Measurements from ENCODE around the gene U2SURP.
"Not testable (repeated sequence)": the region's sequence is repeated elsewhere in the genome, so short reads cannot be mapped to it uniquely, and the experiment has no call there.

The U2SURP gene

DNA sequence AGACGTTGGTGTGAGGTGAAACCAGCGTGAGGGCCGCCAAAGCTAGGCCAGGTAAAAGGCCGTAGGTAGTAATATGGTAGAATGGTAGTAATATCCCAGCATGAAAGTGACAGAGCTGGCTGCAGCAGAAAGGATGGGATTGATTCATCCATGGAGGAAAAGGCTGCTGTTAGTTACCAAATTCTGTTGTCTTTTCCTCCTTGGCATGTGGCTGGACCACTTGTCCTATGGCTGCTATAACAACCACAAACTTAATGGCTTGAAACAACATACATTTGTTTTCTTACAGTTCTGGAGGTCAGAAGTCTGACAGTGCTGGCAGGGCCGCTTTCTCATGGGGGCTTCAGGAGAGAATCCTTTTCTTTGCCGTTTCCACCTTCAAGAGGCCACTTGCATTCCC, 70.4 kb downstream of the U2SURP start:
- no peak for DNase-seq (ENCODE audit: low read depth)

DNA sequence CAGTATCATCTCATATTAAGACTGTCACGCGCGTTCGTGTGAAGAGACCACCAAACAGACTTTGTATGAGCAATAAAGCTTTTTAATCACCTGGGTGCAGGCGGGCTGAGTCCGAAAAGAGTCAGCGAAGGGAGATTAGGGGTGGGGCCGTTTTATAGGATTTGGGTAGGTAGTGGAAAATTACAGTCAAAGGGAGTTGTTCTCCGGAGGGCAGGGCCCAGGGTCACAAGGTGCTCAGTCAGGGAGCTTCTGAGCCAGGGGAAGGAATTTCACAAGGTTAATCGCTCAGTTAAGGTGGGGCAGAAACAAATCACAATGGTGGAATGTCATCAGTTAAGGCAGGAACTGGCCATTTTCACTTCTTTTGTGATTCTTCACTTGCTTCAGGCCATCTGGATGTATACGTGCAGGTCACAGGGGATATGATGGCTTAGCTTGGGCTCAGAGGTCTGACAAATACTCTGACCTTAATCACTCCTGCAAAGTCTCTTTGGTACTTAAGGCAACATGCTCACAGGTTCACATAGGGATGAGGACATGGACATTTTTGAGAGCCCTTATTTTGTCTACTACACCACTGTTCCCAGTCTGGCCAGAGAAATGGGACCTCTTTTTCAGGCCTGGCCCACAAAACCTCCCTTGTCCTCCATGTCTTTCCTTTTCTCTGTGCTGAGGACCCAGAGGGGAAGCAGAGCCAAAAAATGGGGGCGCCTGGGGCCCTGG, 71.1 kb downstream of the U2SURP start:
- DNase-seq (ENCODE audit: low read depth) = not testable (repeated sequence)

DNA sequence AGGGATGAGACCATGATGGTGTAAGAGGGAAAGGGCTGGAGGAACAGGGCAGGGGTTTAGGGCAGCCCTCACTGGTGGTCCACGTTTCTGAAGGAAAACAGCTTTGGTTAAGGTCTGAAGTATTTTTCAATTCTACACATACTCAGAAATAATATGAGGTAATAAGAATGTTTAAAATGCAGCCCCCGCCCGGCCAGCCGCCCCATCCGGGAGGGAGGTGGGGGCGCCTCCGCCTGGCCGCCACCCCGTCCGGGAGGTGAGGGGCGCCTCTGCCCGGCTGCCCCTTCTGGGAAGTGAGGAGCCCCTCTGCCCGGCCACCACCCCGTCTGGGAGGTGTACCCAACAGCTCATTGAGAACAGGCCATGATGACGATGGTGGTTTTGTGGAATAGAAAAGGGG, 72.2 kb downstream of the U2SURP start:
- DNase-seq (ENCODE audit: low read depth) = not testable (repeated sequence)

DNA sequence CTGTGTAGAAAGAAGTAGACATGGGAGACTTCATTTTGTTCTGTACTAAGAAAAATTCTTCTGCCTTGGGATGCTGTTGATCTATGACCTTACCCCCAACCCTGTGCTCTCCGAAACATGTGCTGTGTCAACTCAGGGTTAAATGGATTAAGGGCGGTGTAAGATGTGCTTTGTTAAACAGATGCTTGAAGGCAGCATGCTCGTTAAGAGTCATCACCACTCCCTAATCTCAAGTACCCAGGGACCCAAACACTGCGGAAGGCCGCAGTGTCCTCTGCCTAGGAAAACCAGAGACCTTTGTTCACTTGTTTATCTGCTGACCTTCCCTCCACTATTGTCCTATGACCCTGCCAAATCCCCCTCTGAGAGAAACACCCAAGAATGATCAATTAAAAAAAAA, 72.6 kb downstream of the U2SURP start:
- DNase-seq (ENCODE audit: low read depth) = not testable (repeated sequence)

DNA sequence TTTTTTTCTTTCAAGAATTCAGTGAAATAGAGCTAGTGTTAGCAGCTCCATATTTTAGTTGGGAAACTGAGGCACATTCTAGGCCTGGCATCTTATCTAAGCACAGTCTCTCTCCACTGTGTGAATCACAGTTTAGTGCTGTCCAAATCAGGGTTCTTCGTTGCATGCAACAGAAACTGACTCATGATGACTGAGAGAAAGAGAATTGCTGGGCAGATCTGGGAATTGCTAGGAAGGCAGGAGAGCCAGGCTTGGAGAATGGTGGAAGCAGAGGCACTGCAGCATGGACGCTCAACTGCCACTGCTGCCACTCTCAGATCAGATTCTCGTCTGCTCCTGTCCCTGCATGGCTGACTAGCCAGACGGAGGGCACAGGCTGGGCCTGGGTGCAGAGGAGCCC, 77.5 kb downstream of the U2SURP start:
- peak; percentile 15 for DNase-seq (ENCODE audit: low read depth)

DNA sequence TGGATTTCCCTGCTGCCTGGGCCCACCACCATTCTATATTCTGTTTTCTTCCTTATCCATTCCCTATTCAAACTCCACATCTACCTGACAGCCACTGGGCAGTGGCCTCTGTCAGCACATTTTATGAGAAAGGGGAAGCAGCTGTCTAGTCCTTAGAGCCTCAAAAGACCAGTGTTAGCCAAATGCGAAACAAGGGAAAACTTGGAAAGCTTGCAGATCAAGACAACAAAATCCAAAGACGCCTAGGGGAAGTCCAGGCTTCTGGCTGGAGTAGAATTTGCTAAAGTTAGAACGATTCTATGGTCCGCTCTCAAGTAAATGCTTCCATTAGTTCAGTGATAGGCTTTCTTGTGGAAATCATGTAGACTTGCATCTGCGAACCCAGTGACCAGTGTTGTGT, 78.8 kb downstream of the U2SURP start:
- DNase-seq (ENCODE audit: low read depth) = no peak

DNA sequence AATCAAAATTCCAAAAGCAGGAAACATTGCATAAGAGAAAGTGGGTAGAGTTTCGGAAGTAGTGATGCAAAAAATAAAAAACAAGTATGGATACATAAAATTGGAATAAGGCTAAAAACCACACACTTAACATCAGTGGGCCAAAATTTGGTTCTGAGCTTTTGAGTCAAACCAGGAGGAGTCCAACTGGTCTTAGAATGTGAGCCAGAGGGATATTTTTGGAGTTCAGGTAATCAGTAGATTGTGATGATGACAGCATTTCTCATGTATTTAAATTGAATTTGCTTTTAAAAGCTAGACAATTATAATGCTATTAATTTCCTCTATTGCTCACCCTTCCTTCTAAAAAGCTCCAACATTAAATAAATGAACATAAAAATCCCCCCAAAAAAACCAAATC, 80.0 kb downstream of the U2SURP start:
- DNase-seq (ENCODE audit: low read depth) = no peak

DNA sequence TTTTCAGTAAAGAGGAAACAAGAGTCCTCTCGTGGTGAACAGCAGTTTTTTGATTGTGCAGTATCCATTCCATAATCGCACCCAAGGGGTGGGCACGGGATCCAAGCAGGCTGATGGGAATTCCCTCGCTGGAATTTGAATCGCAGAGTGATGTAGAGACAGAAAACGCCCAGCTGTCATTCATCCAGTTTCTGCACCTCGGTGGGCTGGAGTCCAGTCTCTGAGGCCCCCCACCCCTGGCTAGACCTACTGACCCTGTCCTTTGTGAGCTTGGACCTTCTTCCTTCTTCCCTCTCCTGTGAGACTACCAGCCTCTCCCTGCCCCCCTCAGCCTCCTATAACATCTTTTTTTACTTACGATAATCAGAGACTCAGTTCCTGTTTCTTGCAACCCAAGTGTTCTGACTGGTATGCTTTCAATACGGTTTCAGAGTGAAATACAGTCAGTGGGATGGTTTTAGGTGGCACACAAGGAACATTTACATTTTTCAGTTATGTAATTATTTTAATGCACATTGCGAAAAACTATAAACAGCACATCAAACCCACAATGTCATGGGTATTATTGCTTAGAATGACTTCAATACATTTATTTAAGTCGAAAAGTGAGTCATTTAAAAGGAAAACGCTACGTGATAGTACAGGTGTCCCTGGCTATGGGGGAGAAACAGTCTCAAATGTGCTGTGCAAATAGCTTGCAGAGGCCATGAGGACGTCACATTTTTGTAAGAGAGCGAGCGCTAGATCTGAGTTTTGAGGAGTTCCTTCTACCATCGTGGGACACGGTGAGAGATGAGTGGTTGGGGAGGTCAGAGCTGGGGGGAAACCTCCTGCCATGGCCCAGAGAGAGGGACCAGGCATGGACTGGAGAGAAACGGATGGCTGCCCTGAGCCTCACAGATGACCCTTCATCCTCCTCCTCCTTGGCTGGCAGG, 80.7 kb downstream of the U2SURP start:
- DNase-seq (ENCODE audit: low read depth) = no peak

DNA sequence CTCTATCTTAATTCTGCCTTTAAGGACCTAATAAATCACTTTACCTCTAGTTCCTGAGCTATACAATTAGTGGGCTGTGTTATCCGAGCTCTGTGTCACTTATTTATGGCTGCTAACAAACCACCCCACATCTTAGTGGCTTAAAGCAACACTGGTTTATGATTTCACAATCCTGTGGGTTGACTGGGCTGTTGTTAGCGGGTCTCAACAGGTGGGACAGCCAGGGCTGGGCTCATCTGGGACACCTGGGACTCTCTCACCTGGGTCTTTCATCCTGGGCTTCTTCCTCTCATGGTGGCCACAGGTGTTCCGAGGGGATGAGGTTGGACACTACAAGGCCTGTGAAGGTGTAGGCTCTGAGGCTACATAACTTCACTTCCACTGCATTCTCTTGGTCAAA, 82.4 kb downstream of the U2SURP start:
- DNase-seq (ENCODE audit: low read depth) = no peak

DNA sequence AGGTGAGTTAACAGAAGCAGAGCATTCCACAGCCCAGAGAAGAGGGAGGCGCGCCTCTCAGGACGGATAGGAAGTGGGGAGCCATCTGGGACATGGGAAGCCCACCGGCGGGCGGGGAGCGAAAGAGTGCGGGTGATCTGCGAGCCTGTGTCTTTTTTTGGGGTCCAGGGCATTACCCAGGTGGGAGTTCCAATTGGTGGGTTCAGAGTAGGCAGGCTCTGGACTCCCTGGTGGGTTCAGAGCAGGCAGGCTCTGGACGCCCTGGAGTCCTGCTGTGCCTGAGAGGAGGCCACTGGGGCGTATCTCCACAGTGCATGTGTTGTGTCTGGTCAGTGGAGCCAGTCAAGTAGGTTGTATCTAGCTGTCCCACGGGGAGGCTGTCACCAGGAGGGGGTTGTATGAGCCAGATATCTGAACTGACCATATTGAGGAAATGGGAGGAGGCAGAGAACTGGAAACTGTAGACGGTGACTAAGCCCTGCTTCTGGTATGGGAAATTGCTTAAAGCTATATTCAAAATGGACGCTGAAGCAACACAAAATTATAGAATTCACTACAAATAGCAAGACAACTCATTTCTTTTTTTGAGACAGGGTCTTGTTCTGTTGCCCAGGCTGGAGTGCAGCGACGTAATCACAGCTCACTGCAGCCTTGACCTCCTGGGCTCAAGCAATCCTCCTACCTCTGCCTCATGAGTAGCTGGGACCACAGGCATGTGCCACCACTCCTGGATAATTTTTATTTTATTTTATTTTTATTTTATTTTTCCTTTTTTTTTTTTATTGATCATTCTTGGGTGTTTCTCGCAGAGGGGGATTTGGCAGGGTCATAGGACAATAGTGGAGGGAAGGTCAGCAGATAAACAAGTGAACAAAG, 83.7 kb downstream of the U2SURP start:
- peak; percentile 41 for DNase-seq (ENCODE audit: low read depth)

DNA sequence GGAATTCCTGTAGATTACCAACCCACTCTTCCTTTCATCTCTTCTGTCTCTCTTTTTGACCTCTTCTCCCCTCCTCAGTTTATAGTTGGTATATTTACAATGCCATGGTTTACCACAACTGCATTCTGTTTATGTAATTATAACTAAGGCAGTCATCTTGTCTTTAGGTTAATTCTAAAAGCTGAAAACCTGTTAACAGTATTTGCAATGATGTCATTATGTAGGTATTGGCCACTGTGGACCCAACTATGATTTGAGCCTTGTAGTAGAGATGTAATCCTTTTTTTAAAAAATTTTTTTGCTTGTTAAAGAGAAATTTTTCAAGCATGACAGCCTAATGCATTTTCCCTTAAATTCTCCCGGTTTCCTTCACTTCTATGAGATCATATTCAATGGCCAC, 87.5 kb downstream of the U2SURP start:
- DNase-seq (ENCODE audit: low read depth) = no peak

DNA sequence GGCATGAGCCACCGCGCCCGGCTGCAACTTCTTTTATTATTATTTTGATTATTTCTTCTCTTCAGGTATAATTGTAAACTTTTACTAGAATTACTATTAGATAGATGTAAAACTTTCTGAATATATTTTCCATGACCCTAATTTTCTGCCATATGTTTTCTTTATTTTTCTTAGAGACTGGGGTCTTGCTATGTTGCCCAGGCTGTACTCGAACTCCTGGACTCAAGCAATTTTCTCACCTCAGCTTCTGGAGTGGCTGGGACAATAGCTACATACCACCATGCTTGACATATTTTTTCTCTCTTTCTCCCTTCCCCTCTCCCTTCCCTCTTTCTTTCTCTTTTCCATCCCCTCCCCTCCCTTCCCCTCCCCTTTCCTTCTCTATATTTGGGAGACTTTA, 88.6 kb downstream of the U2SURP start:
- no peak for DNase-seq (ENCODE audit: low read depth)

DNA sequence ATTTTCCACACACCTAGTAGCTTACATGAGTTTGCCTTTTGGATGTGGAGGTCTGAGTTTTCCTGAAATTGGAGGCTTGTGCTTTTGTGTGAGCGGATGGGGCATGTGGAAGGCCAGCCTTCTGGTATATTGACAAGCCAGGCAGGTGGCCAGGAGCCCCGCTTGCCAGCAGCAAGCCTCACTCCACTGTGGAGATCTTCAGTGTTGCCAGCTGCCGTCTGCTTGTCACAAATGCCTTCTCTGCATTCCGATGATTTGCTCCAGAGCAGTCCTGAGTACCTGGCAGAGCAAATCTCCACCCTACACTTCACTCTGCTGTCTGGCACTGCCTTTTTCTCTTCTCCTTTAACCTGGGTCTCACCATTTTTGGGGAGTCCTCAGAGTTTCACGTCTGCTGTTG, 89.1 kb downstream of the U2SURP start:
- no peak for DNase-seq (ENCODE audit: low read depth)

DNA sequence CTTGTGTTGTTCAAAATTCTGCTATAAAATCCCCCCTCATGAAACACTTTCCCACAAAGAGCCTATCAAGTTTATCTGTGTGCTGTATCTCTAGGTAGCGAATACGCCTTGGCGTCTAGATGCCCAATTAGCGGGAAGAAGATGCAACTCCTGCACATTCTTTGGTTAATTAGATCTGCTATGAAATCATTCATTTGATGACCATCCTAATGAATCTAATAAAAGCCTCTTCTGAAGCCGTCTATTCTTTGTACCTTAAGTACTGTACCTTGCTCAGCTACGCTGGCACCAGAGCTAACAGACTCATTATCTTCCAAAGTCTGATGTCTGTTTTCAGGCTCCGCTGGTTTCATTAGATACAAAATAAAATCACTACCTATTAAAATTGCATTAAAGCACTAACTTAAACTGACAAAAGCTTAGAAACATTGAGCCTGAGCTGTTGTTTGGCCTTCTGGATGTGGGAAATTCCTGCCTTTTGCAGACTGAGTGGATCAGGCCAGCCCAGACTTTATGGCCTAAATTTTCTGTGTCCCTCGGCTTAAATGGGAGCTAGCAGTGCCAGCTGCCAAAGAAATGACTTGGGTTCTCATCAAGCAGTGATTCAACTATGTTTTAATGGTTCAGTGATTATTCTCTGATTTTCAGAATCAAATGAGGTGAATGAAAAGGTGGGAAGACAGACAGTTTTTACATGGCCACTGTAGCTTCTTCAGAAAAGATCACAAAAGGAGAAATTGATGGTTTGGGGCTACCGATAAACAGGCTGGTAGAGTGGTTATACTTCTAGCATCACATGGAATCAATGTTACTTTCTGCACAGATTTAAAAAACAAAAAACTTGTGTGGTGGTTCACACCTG, 89.8 kb downstream of the U2SURP start:
- no peak for DNase-seq (ENCODE audit: low read depth)

DNA sequence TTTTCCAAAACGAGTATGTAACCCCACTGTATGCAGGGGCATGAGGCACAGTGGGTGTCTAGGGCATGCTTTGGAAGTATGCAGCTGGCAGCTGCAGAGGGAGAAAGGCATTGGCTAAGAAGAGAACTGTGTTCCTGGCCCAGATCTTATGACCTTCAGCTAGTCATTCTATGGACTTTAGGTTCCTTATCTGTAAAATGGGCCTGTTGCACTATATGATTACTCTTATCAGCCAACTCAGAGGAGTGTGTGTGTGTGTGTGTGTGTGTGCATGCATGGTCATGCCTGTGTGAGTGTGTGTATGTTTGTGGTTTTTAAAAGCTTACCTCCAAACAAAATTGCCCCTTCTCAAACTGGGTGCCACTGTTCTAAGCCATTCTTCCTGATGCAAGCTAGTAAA, 90.8 kb downstream of the U2SURP start:
- no peak for DNase-seq (ENCODE audit: low read depth)

DNA sequence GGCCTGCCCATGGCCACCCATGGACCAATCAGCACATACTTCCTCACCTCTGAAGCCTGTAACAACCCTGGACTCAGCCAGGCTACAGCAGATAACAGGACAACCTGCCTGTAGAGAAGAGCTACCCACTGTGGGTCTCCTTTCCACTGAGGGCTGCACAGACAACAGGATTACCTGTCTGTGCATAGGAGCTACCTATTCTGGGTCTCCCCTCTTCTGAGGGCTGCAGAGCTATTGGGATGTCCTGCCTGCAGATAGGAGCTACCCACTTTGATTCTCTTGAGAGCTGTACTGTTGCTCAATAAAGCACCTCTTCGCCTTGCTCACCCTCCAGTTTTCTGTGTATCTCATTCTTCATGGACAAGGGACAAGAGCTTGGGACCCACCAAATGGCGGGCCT, 94.4 kb downstream of the U2SURP start:
- DNase-seq (ENCODE audit: low read depth) = no peak

DNA sequence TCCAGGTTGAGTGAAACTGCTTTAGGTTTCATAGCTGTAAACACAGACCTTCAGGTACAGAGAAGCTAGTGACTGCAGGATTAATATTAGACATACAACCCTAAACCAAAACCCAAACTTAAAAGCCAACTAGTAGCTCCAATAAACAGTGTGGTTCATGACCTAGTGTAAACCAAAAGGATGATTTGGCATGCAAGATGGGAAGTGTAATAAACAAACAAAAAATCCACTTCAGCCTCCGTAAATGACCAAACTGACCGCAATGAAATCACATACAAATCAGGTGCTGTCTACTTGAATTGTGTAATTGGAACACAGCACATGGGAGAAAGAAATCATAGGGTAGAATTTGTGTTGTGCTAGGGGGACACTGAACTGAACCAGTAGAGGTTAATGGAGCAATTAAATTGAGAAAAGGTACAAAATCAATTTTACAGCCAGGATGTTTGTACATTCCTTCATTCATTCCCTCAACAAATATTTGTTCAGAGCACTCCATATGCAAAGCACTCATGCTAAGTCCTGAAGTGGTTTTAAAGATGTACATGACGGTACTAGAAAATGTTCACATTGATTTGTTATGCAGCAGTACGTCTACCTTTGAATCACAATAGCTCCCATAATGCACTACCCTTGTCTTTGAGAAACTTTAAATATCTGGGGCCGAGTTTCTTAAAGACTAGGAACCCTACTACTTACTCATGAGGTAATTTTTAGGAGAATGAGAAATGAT, 96.8 kb downstream of the U2SURP start:
- DNase-seq (ENCODE audit: low read depth) = no peak

DNA sequence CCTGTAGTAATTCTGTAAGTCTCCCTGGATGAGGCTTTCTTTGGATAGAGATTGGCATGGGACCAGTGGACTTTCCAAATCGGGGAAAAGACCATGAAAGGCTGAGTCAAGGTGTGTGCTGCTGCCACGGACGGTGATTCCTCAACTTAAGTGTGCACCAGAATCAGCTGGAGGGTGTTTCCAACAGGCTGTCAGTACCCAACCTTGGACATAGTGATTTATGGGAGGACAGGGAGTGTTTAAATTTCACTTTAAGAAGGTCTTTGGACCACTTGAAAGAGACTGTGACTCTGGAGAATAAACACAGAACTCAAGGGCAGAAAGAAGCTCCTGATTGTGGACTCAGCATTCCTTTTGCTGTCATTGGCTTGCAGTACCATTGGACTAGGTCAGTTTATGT, 97.8 kb downstream of the U2SURP start:
- no peak for DNase-seq (ENCODE audit: low read depth)

DNA sequence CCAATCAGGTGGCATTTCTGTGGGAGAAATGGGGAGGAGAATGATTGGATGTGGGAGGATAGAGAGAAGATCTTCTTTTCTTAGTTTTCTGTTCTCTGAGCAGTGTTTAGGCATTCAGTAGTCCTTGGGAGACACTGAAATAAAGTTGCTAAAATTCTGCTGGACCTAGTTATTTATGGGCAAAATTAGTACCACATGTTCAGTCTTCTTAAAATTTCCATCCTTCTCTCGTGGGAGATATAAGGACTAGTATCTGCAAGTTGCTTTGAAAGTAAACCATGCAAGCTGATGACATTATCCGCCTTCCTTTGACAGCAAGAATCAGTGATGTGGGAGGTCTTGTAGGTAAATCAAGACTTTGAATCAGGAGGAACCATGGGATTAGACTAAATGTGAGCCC, 98.3 kb downstream of the U2SURP start:
- DNase-seq (ENCODE audit: low read depth) = no peak

DNA sequence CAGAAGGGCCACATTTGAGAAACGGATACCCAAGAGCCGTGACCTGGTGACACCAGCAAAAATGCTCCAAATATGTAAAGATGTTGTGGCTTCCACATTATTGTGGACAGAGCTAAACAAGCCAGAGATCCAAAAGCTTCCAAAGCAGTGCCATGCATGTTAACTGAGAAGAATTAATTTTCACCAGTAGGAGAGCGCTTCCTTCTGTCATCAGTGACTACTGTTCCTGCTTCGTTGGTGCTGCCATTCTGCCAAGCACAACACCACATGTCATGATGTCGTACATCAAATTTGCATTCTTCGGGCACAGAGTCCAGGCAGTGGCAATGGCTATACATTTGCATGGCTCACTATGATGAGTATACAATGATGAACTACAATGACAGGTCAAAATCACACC, 99.1 kb downstream of the U2SURP start:
- no peak for DNase-seq (ENCODE audit: low read depth)
